ENCODE data around the gene CDRT4. TPM values are rescaled to one million over a fixed set of nuclear protein-coding genes. Genes with fewer than 3 reads are reported as not detected.
A peak's percentile ranks its signal among the peaks of the same experiment; 100 is the strongest.

Gene CDRT4
- total RNA-seq, 4 donors from 2014 or later = 0.29 to 22.8 (median 4.2) TPM

- Histone ChIP-seq H3K4me1 (no peaks in the 10 kb centered on the region), H3K27me3 (no peaks in the 10 kb centered on the region), H3K36me3 (no peaks in the 10 kb centered on the region), H3K4me3 (no peak overlapping the region), H3K27ac (peak overlapping the region; percentile 48 to 62), H3K9me3 (no peaks in the 10 kb centered on the region)
- DNase-seq = peak in 1 of 2 donors; percentile 13
- TF ChIP-seq POLR2A (IDR thresholded peaks at IDR 0.05) (no peak), CTCF (IDR thresholded peaks at IDR 0.05) (no peak)
- intact Hi-C loops (cut with DNase I; ENCODE audit: low total_unique reads) = no loop called here
These were observed 19.4 kb downstream of the CDRT4 start for GRCh38 chr17:15447928-15448579.

GRCh38 chr17:15446036-15446435 lies 21.4 kb downstream of the CDRT4 start:
- H3K36me3 ChIP-seq = no peaks in the 10 kb centered on the region
- intact Hi-C loops (cut with DNase I; ENCODE audit: low total_unique reads) = no loop called here

GRCh38 chr17:15444805-15445204 lies 22.6 kb downstream of the CDRT4 start:
- H3K4me3 ChIP-seq = no peak overlapping the region
- no peak overlapping the region for H3K27ac ChIP-seq
- no peaks in the 10 kb centered on the region for H3K27me3 ChIP-seq
- TF ChIP-seq CTCF (IDR thresholded peaks at IDR 0.05) (no peak), POLR2A (IDR thresholded peaks at IDR 0.05) (no peak)
- intact Hi-C loops (cut with DNase I; ENCODE audit: low total_unique reads) = no loop called here
- no peaks in the 10 kb centered on the region for H3K4me1 ChIP-seq
- H3K9me3 ChIP-seq = no peaks in the 10 kb centered on the region
- no peak for DNase-seq
- no peaks in the 10 kb centered on the region for H3K36me3 ChIP-seq

More at GRCh38 chr17:15446036-15446435, 21.4 kb downstream of the CDRT4 start:
- no peaks in the 10 kb centered on the region for H3K9me3 ChIP-seq
- H3K27ac ChIP-seq = no peak overlapping the region
- no peaks in the 10 kb centered on the region for H3K27me3 ChIP-seq
- TF ChIP-seq CTCF (IDR thresholded peaks at IDR 0.05) = no peak
- TF ChIP-seq POLR2A (IDR thresholded peaks at IDR 0.05) = no peak
- H3K4me1 ChIP-seq = no peaks in the 10 kb centered on the region
- H3K4me3 ChIP-seq = no peak overlapping the region
- no peak for DNase-seq

GRCh38 chr17:15442311-15443180 lies 24.9 kb downstream of the CDRT4 start:
- H3K27ac ChIP-seq = no peak overlapping the region
- DNase-seq = no peak
- TF ChIP-seq CTCF (IDR thresholded peaks at IDR 0.05) (no peak), POLR2A (IDR thresholded peaks at IDR 0.05) (no peak)
- no peak overlapping the region for H3K4me3 ChIP-seq
- H3K36me3 ChIP-seq = no peaks in the 10 kb centered on the region
- no peaks in the 10 kb centered on the region for H3K9me3 ChIP-seq
- no peaks in the 10 kb centered on the region for H3K4me1 ChIP-seq
- intact Hi-C loops (cut with DNase I; ENCODE audit: low total_unique reads) = no loop called here
- no peaks in the 10 kb centered on the region for H3K27me3 ChIP-seq

- no peaks in the 10 kb centered on the region for H3K36me3 ChIP-seq
- H3K4me3 ChIP-seq = no peak overlapping the region
- H3K4me1 ChIP-seq = peaks cover 0 to under 1% of the 10 kb centered on the region in 2 donors
- H3K27ac ChIP-seq = no peak overlapping the region
- TF ChIP-seq POLR2A (IDR thresholded peaks at IDR 0.05) (no peak), CTCF (IDR thresholded peaks at IDR 0.05) (no peak)
- H3K27me3 ChIP-seq = no peaks in the 10 kb centered on the region
- intact Hi-C loops (cut with DNase I; ENCODE audit: low total_unique reads) = no loop called here
- H3K9me3 ChIP-seq = no peaks in the 10 kb centered on the region
- DNase-seq = no peak
These were observed 26.1 kb downstream of the CDRT4 start for GRCh38 chr17:15441315-15441714.
